Esophagus (tissue), 2 donors: Measurements from ENCODE around the gene NACAD. TPM values are rescaled to one million over a fixed set of nuclear protein-coding genes. Genes with fewer than 3 reads are reported as not detected.

Experiments used
- H3K27ac ChIP-seq, 2 donors: one replicate each; pipeline ENCODE4 v1.5.1; 2013; ENCODE audit warnings: low read depth in 2 of 2, mild to moderate bottlenecking in 2 of 2, inconsistent platforms in 1 of 2, low read length in 1 of 2, moderate library complexity in 1 of 2
- H3K27me3 ChIP-seq, 2 donors: one replicate each; pipeline ENCODE4 v1.6.1; 2013; ENCODE audit warnings: low read length in 2 of 2, control low read depth in 1 of 2, mild to moderate bottlenecking in 1 of 2; ENCODE audit not compliant: insufficient read depth in 2 of 2, control insufficient read depth in 1 of 2
- H3K36me3 ChIP-seq, 2 donors: one replicate each; pipeline ENCODE4 v1.6.1; 2013; ENCODE audit warnings: low read length in 1 of 2; ENCODE audit not compliant: control insufficient read depth in 2 of 2, insufficient read depth in 2 of 2
- H3K4me1 ChIP-seq, 2 donors: one replicate each; pipeline ENCODE4 v1.6.1; 2013; ENCODE audit warnings: low read length in 1 of 2; ENCODE audit not compliant: control insufficient read depth in 2 of 2, insufficient read depth in 2 of 2
- H3K4me3 ChIP-seq, 2 donors: one replicate each; pipeline ENCODE4 v1.5.1; 2013; ENCODE audit warnings: low read length in 2 of 2, mild to moderate bottlenecking in 2 of 2, low read depth in 1 of 2, moderate library complexity in 1 of 2
- H3K9me3 ChIP-seq, 2 donors: one replicate each; pipeline ENCODE4 v1.6.1; 2013; ENCODE audit warnings: mild to moderate bottlenecking in 2 of 2, low read depth in 1 of 2, low read length in 1 of 2, moderate library complexity in 1 of 2; ENCODE audit not compliant: control insufficient read depth in 2 of 2, insufficient read depth in 1 of 2
- WGBS, 2 donors: extraction: QIAGEN DNeasy Blood & Tissue Kit; methylation state at CpG; one replicate each; pipeline ENCODE4 v1.1.7; 2013; 5-methylcytosine and 5-hydroxymethylcytosine counted together
- polyA plus RNA-seq, 2 donors: library from polyadenylated mRNA; stranded (reverse); fragments of 200-250 nt; gene quantifications; one replicate each; pipeline ENCODE4 v1.2.3, GENCODE V29; 2013
- donor health status: healthy with polysubstance abuse.
- donor health status: Bipolar disorder and iron deficiency.

NACAD gene
- polyA plus RNA-seq, 2 donors = 0.37 to 0.65 TPM

GRCh38 chr7:45060295-45060694 is 28.5 kb downstream of the NACAD start:
- no peak overlapping the region for H3K27ac ChIP-seq
- no peaks in the 10 kb centered on the region for H3K27me3 ChIP-seq
- no peaks in the 10 kb centered on the region for H3K4me1 ChIP-seq
- H3K9me3 ChIP-seq = no peaks in the 10 kb centered on the region
- no peak overlapping the region for H3K4me3 ChIP-seq
- peaks cover 3 to 22% of the 10 kb centered on the region in 2 donors for H3K36me3 ChIP-seq
- 91 to 94% methylated on average over 3 of the region's 3 CpGs for WGBS, 2 donors

DNA sequence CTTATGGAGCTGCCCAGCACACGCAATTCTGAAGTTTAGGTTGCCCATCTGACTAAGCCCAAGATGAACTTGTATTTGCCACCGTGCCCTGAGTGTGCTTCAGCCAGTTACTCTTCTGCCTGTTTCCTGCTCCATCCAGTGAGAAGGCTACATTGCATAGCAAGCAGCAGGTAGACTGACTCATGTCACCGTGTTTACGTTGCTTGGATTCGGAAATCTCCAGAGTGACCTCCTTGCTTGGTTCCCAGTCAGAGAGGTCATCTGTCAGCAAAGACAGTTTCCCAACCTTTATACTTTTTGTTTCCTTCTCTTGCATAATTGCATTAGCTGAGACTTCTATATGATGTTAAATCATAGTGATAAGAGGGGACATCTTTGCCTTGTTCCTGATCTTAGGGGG is 30.9 kb downstream of the NACAD start:
- Histone ChIP-seq H3K4me1 (peaks cover 0 to 3% of the 10 kb centered on the region in 2 donors), H3K9me3 (no peaks in the 10 kb centered on the region), H3K4me3 (no peak overlapping the region), H3K36me3 (peaks cover 0 to 7% of the 10 kb centered on the region in 2 donors), H3K27ac (no peak overlapping the region), H3K27me3 (no peaks in the 10 kb centered on the region)
- WGBS, 2 donors = 91 to 94% methylated on average over 5 of the region's 5 CpGs

DNA sequence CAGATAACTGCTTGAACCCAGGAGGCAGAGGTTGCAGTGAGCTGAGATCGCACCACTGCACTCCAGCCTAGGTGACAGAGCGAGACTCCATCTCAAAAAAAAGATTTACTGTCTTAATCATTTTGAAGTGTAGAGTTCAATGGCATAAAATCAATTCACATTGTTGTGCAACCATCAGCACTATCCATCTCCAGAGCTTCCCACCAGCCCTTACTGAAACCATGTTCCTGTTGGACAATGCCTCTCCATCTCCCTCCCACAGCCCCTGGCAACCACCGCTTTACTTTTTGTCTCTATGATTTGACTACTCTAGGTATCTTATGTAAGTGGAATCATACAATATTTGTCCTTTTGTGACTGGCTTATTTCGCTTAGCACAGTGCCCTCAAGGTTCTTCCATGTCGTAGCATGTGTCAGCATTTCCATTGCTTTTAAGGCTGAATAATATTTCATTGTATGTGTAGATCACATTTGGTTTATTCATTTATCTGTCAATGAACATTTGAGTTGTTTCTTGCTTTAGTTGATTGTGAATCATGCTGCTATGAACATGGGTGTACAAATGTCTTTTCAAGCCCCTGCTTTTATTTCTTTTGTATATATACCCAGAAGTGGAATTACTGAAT is 33.1 kb downstream of the NACAD start:
- WGBS, 2 donors = 79 to 81% methylated on average over 5 of the region's 5 CpGs
- Histone ChIP-seq H3K4me1 (peaks cover 0 to 3% of the 10 kb centered on the region in 2 donors), H3K27me3 (no peaks in the 10 kb centered on the region), H3K27ac (no peak overlapping the region), H3K4me3 (no peak overlapping the region), H3K36me3 (peaks cover 0 to 2% of the 10 kb centered on the region in 2 donors), H3K9me3 (no peaks in the 10 kb centered on the region)

GRCh38 chr7:45055016-45055415 is 33.8 kb downstream of the NACAD start:
- 92% methylated on average over 5 of the region's 5 CpGs for WGBS, 2 donors
- H3K4me3 ChIP-seq = no peak overlapping the region
- H3K36me3 ChIP-seq = peaks cover 0 to 6% of the 10 kb centered on the region in 2 donors
- no peaks in the 10 kb centered on the region for H3K27me3 ChIP-seq
- H3K4me1 ChIP-seq = peaks cover 0 to 3% of the 10 kb centered on the region in 2 donors
- H3K27ac ChIP-seq = no peak overlapping the region
- no peaks in the 10 kb centered on the region for H3K9me3 ChIP-seq

GRCh38 chr7:45054442-45054841 is 34.3 kb downstream of the NACAD start:
- peaks cover 0 to 3% of the 10 kb centered on the region in 2 donors for H3K4me1 ChIP-seq
- no peak overlapping the region for H3K27ac ChIP-seq
- H3K9me3 ChIP-seq = no peaks in the 10 kb centered on the region
- WGBS, 2 donors = 89 to 90% methylated on average over 3 of the region's 3 CpGs
- no peaks in the 10 kb centered on the region for H3K27me3 ChIP-seq
- H3K4me3 ChIP-seq = no peak overlapping the region
- H3K36me3 ChIP-seq = peaks cover 0 to 9% of the 10 kb centered on the region in 2 donors

DNA sequence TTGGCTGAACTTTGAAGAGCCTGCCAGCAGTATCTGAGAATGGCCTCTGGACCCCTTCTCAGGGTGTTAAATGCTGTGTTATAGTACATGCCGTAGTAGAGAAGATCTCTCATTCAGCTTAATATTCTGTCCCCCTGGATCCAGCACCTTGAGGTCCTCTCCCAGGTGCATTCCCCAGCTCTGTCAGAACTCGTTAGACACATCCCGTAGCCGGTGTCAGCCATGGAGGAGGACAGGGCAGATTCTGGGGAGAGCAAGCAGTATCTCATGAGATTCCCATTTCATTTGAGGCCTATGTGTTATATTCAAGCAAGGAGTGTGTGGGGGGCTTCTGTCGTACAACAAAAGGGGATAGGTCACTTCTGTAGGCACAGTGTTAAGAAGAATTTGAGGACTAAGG is 34.8 kb downstream of the NACAD start:
- Histone ChIP-seq H3K4me1 (peaks cover 0 to 3% of the 10 kb centered on the region in 2 donors), H3K36me3 (peaks cover 0 to 9% of the 10 kb centered on the region in 2 donors)
- WGBS, 2 donors = 94 to 97% methylated on average over 5 of the region's 5 CpGs

DNA sequence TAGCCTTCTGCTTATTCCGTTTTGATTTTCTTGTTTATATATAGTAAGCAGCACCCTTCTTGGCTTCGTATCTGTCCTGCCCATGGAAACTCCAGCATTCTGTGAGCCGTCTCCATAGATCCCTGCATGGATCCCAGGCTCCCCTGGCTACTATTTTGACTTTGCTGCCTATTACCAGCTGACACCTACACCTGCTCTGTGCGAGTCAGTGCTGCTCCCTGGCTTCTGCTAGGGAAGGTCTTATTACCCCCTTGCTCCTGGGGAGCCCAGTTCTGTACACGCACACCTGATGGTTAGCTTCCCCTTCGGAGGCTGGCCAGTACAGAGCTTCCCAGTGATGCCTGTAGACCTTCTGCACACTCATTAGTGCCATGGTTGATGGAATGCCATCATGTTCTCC is 35.4 kb downstream of the NACAD start:
- peaks cover 0 to 3% of the 10 kb centered on the region in 2 donors for H3K4me1 ChIP-seq

More for the DNA sequence above, 34.8 kb downstream of the NACAD start:
- no peak overlapping the region for H3K27ac ChIP-seq
- no peaks in the 10 kb centered on the region for H3K27me3 ChIP-seq
- H3K4me3 ChIP-seq = no peak overlapping the region
- H3K9me3 ChIP-seq = no peaks in the 10 kb centered on the region

GRCh38 chr7:45052011-45052410 is 36.8 kb downstream of the NACAD start:
- Histone ChIP-seq H3K27me3 (no peaks in the 10 kb centered on the region), H3K36me3 (peaks cover 0 to 6% of the 10 kb centered on the region in 2 donors), H3K27ac (no peak overlapping the region), H3K4me1 (peaks cover 0 to 3% of the 10 kb centered on the region in 2 donors), H3K9me3 (no peaks in the 10 kb centered on the region), H3K4me3 (no peak overlapping the region)
- 88 to 89% methylated on average over 3 of the region's 3 CpGs for WGBS, 2 donors

More for the DNA sequence above, 35.4 kb downstream of the NACAD start:
- no peak overlapping the region for H3K27ac ChIP-seq
- H3K4me3 ChIP-seq = no peak overlapping the region
- H3K9me3 ChIP-seq = no peaks in the 10 kb centered on the region
- H3K36me3 ChIP-seq = peaks cover 0 to 9% of the 10 kb centered on the region in 2 donors
- 63 to 88% methylated on average over 6 of the region's 6 CpGs for WGBS, 2 donors
- no peaks in the 10 kb centered on the region for H3K27me3 ChIP-seq

GRCh38 chr7:45050198-45050597 is 38.6 kb downstream of the NACAD start:
- Histone ChIP-seq H3K4me3 (no peak overlapping the region), H3K36me3 (peaks cover 0 to 6% of the 10 kb centered on the region in 2 donors), H3K4me1 (peaks cover 0 to 3% of the 10 kb centered on the region in 2 donors), H3K27ac (no peak overlapping the region), H3K9me3 (no peaks in the 10 kb centered on the region), H3K27me3 (no peaks in the 10 kb centered on the region)
- WGBS, 2 donors = 91 to 98% methylated on average over 2 of the region's 2 CpGs

GRCh38 chr7:45048748-45049147 is 40.0 kb downstream of the NACAD start:
- Histone ChIP-seq H3K27me3 (no peaks in the 10 kb centered on the region), H3K4me3 (no peak overlapping the region), H3K36me3 (peaks cover 0 to 6% of the 10 kb centered on the region in 2 donors), H3K27ac (no peak overlapping the region), H3K9me3 (no peaks in the 10 kb centered on the region), H3K4me1 (no peaks in the 10 kb centered on the region)
- 87 to 90% methylated on average over 1 of the region's 1 CpG for WGBS, 2 donors
